Measurements from ENCODE around the gene HMGCL. TPM values are rescaled to one million over a fixed set of nuclear protein-coding genes. Genes with fewer than 3 reads are reported as not detected.

Gene HMGCL
- total and polyA plus RNA-seq, 2 of the 13 experiments (the other 11 are each of a cell fraction or from before 2014, with no cell fraction given), result 21.3 to 41.4 TPM

GRCh38 chr1:23809751-23810171 is 15.5 kb downstream of the HMGCL start (continued):
- TF ChIP-seq CCAR2 (optimal IDR thresholded peaks at IDR 0.05; ENCODE audit: low read depth, low read length) (peak; percentile 35), NCOA2 (CRISPR knock-in tag; IDR thresholded peaks at IDR 0.05) (no peak), ZNF430 (CRISPR knock-in tag; IDR thresholded peaks at IDR 0.05) (no peak), ZNF512B (CRISPR knock-in tag; IDR thresholded peaks at IDR 0.05; ENCODE audit: borderline replicate concordance) (no peak), ZNF713 (CRISPR knock-in tag; IDR thresholded peaks at IDR 0.05) (no peak), CREM (IDR thresholded peaks at IDR 0.05) (peak; percentile 44; the same call in 1 of the 2 replicates), CREM (CRISPR knock-in tag; IDR thresholded peaks at IDR 0.05) (no peak), MAFG (CRISPR knock-in tag; IDR thresholded peaks at IDR 0.05) (no peak), POLR2A (IDR thresholded peaks at IDR 0.05; ENCODE audit: insufficient read depth in 1 of 2, low read depth in 2 of 2, low read length in 2 of 2) (no peak), SOX13 (IDR thresholded peaks at IDR 0.05) (no peak), SOX13 (CRISPR knock-in tag; conservative IDR thresholded peaks at IDR 0.05 in 1 of 2, IDR thresholded peaks at IDR 0.05 in 1 of 2) (peak in 1 of 2 experiments; percentile 19; a peak in 1 of 4 replicates)
- TF ChIP-seq, protein P1, sequence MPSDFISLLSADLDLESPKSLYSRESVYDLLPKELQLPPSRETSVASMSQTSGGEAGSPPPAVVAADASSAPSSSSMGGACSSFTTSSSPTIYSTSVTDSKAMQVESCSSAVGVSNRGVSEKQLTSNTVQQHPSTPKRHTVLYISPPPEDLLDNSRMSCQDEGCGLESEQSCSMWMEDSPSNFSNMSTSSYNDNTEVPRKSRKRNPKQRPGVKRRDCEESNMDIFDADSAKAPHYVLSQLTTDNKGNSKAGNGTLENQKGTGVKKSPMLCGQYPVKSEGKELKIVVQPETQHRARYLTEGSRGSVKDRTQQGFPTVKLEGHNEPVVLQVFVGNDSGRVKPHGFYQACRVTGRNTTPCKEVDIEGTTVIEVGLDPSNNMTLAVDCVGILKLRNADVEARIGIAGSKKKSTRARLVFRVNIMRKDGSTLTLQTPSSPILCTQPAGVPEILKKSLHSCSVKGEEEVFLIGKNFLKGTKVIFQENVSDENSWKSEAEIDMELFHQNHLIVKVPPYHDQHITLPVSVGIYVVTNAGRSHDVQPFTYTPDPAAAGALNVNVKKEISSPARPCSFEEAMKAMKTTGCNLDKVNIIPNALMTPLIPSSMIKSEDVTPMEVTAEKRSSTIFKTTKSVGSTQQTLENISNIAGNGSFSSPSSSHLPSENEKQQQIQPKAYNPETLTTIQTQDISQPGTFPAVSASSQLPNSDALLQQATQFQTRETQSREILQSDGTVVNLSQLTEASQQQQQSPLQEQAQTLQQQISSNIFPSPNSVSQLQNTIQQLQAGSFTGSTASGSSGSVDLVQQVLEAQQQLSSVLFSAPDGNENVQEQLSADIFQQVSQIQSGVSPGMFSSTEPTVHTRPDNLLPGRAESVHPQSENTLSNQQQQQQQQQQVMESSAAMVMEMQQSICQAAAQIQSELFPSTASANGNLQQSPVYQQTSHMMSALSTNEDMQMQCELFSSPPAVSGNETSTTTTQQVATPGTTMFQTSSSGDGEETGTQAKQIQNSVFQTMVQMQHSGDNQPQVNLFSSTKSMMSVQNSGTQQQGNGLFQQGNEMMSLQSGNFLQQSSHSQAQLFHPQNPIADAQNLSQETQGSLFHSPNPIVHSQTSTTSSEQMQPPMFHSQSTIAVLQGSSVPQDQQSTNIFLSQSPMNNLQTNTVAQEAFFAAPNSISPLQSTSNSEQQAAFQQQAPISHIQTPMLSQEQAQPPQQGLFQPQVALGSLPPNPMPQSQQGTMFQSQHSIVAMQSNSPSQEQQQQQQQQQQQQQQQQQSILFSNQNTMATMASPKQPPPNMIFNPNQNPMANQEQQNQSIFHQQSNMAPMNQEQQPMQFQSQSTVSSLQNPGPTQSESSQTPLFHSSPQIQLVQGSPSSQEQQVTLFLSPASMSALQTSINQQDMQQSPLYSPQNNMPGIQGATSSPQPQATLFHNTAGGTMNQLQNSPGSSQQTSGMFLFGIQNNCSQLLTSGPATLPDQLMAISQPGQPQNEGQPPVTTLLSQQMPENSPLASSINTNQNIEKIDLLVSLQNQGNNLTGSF (CRISPR knock-in tag; IDR thresholded peaks at IDR 0.05), result no peak
- TF ChIP-seq, protein P2, sequence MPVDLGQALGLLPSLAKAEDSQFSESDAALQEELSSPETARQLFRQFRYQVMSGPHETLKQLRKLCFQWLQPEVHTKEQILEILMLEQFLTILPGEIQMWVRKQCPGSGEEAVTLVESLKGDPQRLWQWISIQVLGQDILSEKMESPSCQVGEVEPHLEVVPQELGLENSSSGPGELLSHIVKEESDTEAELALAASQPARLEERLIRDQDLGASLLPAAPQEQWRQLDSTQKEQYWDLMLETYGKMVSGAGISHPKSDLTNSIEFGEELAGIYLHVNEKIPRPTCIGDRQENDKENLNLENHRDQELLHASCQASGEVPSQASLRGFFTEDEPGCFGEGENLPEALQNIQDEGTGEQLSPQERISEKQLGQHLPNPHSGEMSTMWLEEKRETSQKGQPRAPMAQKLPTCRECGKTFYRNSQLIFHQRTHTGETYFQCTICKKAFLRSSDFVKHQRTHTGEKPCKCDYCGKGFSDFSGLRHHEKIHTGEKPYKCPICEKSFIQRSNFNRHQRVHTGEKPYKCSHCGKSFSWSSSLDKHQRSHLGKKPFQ (CRISPR knock-in tag; IDR thresholded peaks at IDR 0.05; ENCODE audit: insufficient replicate concordance), result no peak
